IMR-90 (cell line): ENCODE measurements around the gene SRPK2. TPM values are rescaled to one million over a fixed set of nuclear protein-coding genes. Genes with fewer than 3 reads are reported as not detected.

ENCODE experiments used
- ATAC-seq: fragments of 200-7000 bp; cut with Tn5 transposase; 2 replicates; pipeline ENCODE4 v1.9.1; 2020; ENCODE audit warnings: low read depth, mild to moderate bottlenecking, moderate library complexity
- BruUV-seq: library from RNA; stranded (reverse); fragments of 400-500 nt; replicated peaks from 2 replicates; lab custom pipeline; 2021; lab: Mats Ljungman, UMichigan
- CTCF ChIA-PET: fragments of 300-600 bp; formaldehyde crosslinking; extraction: SDS; loops from one replicate; lab custom pipeline; 2021; ENCODE audit warnings: antibody characterized with exemption; lab: Yijun Ruan, JAX
- POLR2A ChIA-PET: fragments of 300-600 bp; sonication (Branson Sonifier 250); formaldehyde crosslinking; loops from one replicate; lab custom pipeline; 2022; ENCODE audit warnings: antibody characterized with exemption; ENCODE audit not compliant: unreplicated experiment; lab: Charles Lee
- DNase-seq: peaks from one replicate; pipeline ENCODE4 v3.0.0; 2013
- H2AFZ ChIP-seq: replicated peaks from 2 replicates; pipeline ENCODE3; 2013; ENCODE audit warnings: low read length, mild to moderate bottlenecking; ENCODE audit not compliant: poor library complexity
- H2AK5ac ChIP-seq: 2 replicates; pipeline ENCODE4 v1.6.1; 2013; ENCODE audit warnings: low read depth, low read length, inconsistent platforms
- H2AK9ac ChIP-seq: replicated peaks from 2 replicates; pipeline ENCODE3; 2013; ENCODE audit warnings: mild to moderate bottlenecking, low read depth, low read length, moderate library complexity; ENCODE audit not compliant: poor library complexity
- H2BK120ac ChIP-seq: 2 replicates; pipeline ENCODE4 v1.6.1; 2013; ENCODE audit warnings: low read depth, low read length, inconsistent platforms
- H2BK15ac ChIP-seq: 3 replicates; pipeline ENCODE4 v1.6.1; 2013; ENCODE audit warnings: low read depth, low read length, inconsistent platforms
- H2BK20ac ChIP-seq: 2 replicates; pipeline ENCODE4 v1.6.1; 2013; ENCODE audit warnings: low read depth, mild to moderate bottlenecking, inconsistent platforms, low read length, moderate library complexity
- H2BK5ac ChIP-seq: 2 replicates; pipeline ENCODE4 v1.6.1; 2013; ENCODE audit warnings: mild to moderate bottlenecking, low read depth, low read length, inconsistent platforms; ENCODE audit not compliant: poor library complexity, severe bottlenecking
- H3K14ac ChIP-seq: replicated peaks from 2 replicates; pipeline ENCODE4 v1.6.1; 2013; ENCODE audit warnings: low read depth, low read length, inconsistent platforms
- H3K18ac ChIP-seq: 2 replicates; pipeline ENCODE4 v1.6.1; 2013; ENCODE audit warnings: low read depth, low read length, control low read depth
- H3K23ac ChIP-seq: 2 replicates; pipeline ENCODE4 v1.6.1; 2013; ENCODE audit warnings: low read depth, low read length, inconsistent platforms
- H3K27ac ChIP-seq: 2 replicates; pipeline ENCODE4 v1.5.1; 2013; ENCODE audit warnings: mild to moderate bottlenecking, control low read depth, low read length; ENCODE audit not compliant: insufficient read depth
- H3K27me3 ChIP-seq: 2 replicates; pipeline ENCODE4 v1.6.1; 2013; ENCODE audit warnings: low read length; ENCODE audit not compliant: control insufficient read depth, insufficient read depth
- H3K36me3 ChIP-seq: 2 replicates; pipeline ENCODE4 v1.6.1; 2013; ENCODE audit warnings: low read length, mixed read lengths; ENCODE audit not compliant: control insufficient read depth, insufficient read depth
- H3K4ac ChIP-seq: 2 replicates; pipeline ENCODE4 v1.6.1; 2013; ENCODE audit warnings: low read depth, low read length, inconsistent platforms
- H3K4me1 ChIP-seq: 2 replicates; pipeline ENCODE4 v1.6.1; 2013; ENCODE audit warnings: low read length, mixed read lengths; ENCODE audit not compliant: control insufficient read depth, insufficient read depth
- H3K4me2 ChIP-seq: 2 replicates; pipeline ENCODE4 v1.6.1; 2013; ENCODE audit warnings: low read depth, mild to moderate bottlenecking, control low read depth, low read length, moderate library complexity
- H3K4me3 ChIP-seq: 2 replicates; pipeline ENCODE4 v1.5.1; 2013; ENCODE audit warnings: low read depth, mild to moderate bottlenecking, control low read depth, low read length, moderate library complexity; ENCODE audit not compliant: insufficient read depth
- H3K56ac ChIP-seq: 2 replicates; pipeline ENCODE4 v1.6.1; 2013; ENCODE audit warnings: low read length, inconsistent platforms; ENCODE audit not compliant: insufficient read depth; ENCODE audit errors: extremely low read depth
- H3K79me1 ChIP-seq, 2 experiments: 2 replicates each; pipeline ENCODE4 v1.6.1; 2013; ENCODE audit warnings: low read length in 2 of 2, inconsistent platforms in 1 of 2, low read depth in 1 of 2
- H3K9ac ChIP-seq: 2 replicates; pipeline ENCODE4 v1.6.1; 2013; ENCODE audit warnings: low read depth, low read length, control low read depth
- H3K9me1 ChIP-seq: 2 replicates; pipeline ENCODE4 v1.6.1; 2013; ENCODE audit warnings: low read length, inconsistent platforms; ENCODE audit not compliant: insufficient read depth
- H3K9me3 ChIP-seq: 2 replicates; pipeline ENCODE4 v1.6.1; 2013; ENCODE audit warnings: low read length; ENCODE audit not compliant: control insufficient read depth, insufficient read depth
- H4K20me1 ChIP-seq: 2 replicates; pipeline ENCODE4 v1.6.1; 2013; ENCODE audit warnings: low read length, inconsistent platforms; ENCODE audit not compliant: insufficient read depth
- H4K5ac ChIP-seq: 2 replicates; pipeline ENCODE4 v1.6.1; 2013; ENCODE audit warnings: mild to moderate bottlenecking, low read depth, low read length, control low read depth
- H4K8ac ChIP-seq, 2 experiments: 2 replicates each; pipeline ENCODE4 v1.6.1; 2013; ENCODE audit warnings: low read depth in 2 of 2, low read length in 2 of 2, control low read depth in 1 of 2, inconsistent platforms in 1 of 2
- H4K91ac ChIP-seq: 2 replicates; pipeline ENCODE4 v1.6.1; 2013; ENCODE audit warnings: low read depth, low read length, inconsistent platforms; ENCODE audit not compliant: insufficient read depth
- BHLHE40 ChIP-seq: fragments of 150-350 bp; IDR thresholded peaks from 2 replicates; pipeline ENCODE4 v1.6.1; 2016; ENCODE audit warnings: mild to moderate bottlenecking, low read depth, low read length
- CEBPB ChIP-seq: IDR thresholded peaks from 2 replicates; pipeline ENCODE4 v1.6.1; 2012; ENCODE audit warnings: low read depth, low read length, improper control_type of control experiment
- CHD1 ChIP-seq: IDR thresholded peaks from 2 replicates; pipeline ENCODE4 v1.6.1; 2012; ENCODE audit warnings: low read depth, low read length, improper control_type of control experiment
- CTCF ChIP-seq: conservative IDR thresholded peaks from 2 replicates; pipeline ENCODE4 v1.5.1; 2012; ENCODE audit warnings: mild to moderate bottlenecking, low read depth, low read length, improper control_type of control experiment
- ELK1 ChIP-seq: fragments of 150-350 bp; IDR thresholded peaks from 2 replicates; pipeline ENCODE4 v1.6.1; 2016; ENCODE audit warnings: low read depth, mild to moderate bottlenecking, low read length, moderate library complexity, borderline replicate concordance
- FOS ChIP-seq: fragments of 150-350 bp; IDR thresholded peaks from 2 replicates; pipeline ENCODE4 v1.6.1; 2016; ENCODE audit warnings: low read depth, low read length
- MAFK ChIP-seq: IDR thresholded peaks from 2 replicates; pipeline ENCODE4 v1.6.1; 2012; ENCODE audit warnings: low read depth, low read length, improper control_type of control experiment
- MAZ ChIP-seq: IDR thresholded peaks from 2 replicates; pipeline ENCODE4 v1.6.1; 2012; ENCODE audit warnings: low read depth, mild to moderate bottlenecking, low read length, improper control_type of control experiment, moderate library complexity, borderline replicate concordance
- MXI1 ChIP-seq: IDR thresholded peaks from 2 replicates; pipeline ENCODE4 v1.6.1; 2012; ENCODE audit warnings: low read depth, mild to moderate bottlenecking, low read length, moderate library complexity, borderline replicate concordance
- NFE2L2 ChIP-seq: fragments of 150-350 bp; IDR thresholded peaks from 2 replicates; pipeline ENCODE4 v1.6.1; 2016; ENCODE audit warnings: low read depth, mild to moderate bottlenecking, low read length
- POLR2A ChIP-seq: IDR thresholded peaks from 2 replicates; pipeline ENCODE4 v1.6.1; 2012; ENCODE audit warnings: mild to moderate bottlenecking, low read depth, low read length
- RAD21 ChIP-seq: IDR thresholded peaks from 2 replicates; pipeline ENCODE4 v1.6.1; 2012; ENCODE audit warnings: low read length, improper control_type of control experiment
- RCOR1 ChIP-seq: IDR thresholded peaks from 2 replicates; pipeline ENCODE4 v1.6.1; 2012; ENCODE audit warnings: mild to moderate bottlenecking, low read length, improper control_type of control experiment; ENCODE audit not compliant: insufficient replicate concordance
- RFX5 ChIP-seq: IDR thresholded peaks from 2 replicates; pipeline ENCODE4 v1.8.0; 2012; ENCODE audit warnings: low read depth, mild to moderate bottlenecking, low read length, moderate library complexity
- SMC3 ChIP-seq: fragments of 150-350 bp; IDR thresholded peaks from 2 replicates; pipeline ENCODE4 v1.6.1; 2016; ENCODE audit warnings: low read depth, mild to moderate bottlenecking, antibody characterized with exemption, low read length, moderate library complexity
- USF2 ChIP-seq: fragments of 150-350 bp; IDR thresholded peaks from 2 replicates; pipeline ENCODE4 v1.6.1; 2017; ENCODE audit warnings: mild to moderate bottlenecking, antibody characterized with exemption, low read length, low read depth
- WGBS, 2 experiments: methylation state at CpG; one replicate each; pipeline versions ENCODE4 v1.1.5 to v1.1.7; 2013; ENCODE audit warnings: missing lambda C conversion rate in 2 of 2; ENCODE audit not compliant: insufficient read length in 1 of 2; ENCODE audit errors: extremely low coverage in 2 of 2; 5-methylcytosine and 5-hydroxymethylcytosine counted together
- dilution Hi-C: fragments of 300-500 bp; cut with HindIII; formaldehyde crosslinking; loops from one replicate; pipeline ENCODE4 v1.14.3; 2018; ENCODE audit warnings: low sequenced_read_pairs; ENCODE audit not compliant: unreplicated experiment
- in situ Hi-C: fragments of 300-500 bp; cut with MboI; formaldehyde crosslinking; loops from 3 replicates; pipeline ENCODE4 v1.14.3; 2019; ENCODE audit warnings: low sequenced_read_pairs, inconsistent platforms, mixed read lengths
- intact Hi-C: fragments of 100-400 bp; cut with micrococcal nuclease; formaldehyde crosslinking; loops from 2 replicates; pipeline ENCODE4 v1.10.0; 2022
- polyA plus RNA-seq, 3 experiments: library from polyadenylated mRNA; depleted of rRNA; stranded (reverse); fragments of >200 nt; gene quantifications; 2 replicates each; pipeline ENCODE4 v1.2.3, GENCODE V29; 2012; ENCODE audit warnings: low replicate concordance in 1 of 3
- total RNA-seq: library from RNA; depleted of rRNA; stranded (reverse); fragments of >200 nt; gene quantifications from 2 replicates; pipeline ENCODE4 v1.2.3, GENCODE V29; 2012

Gene SRPK2
- total and polyA plus RNA-seq, 2 of the 4 experiments (the other 2 are of a cell fraction) = 13.2 to 33.0 TPM

GRCh38 chr7:105297309-105297708 lies 91.4 kb downstream of the SRPK2 start:
- H3K4ac ChIP-seq = no peak overlapping the region
- H3K79me1 ChIP-seq = peaks cover 30 to 53% of the 10 kb centered on the region in 2 experiments
- H3K27ac ChIP-seq = no peak overlapping the region
- peaks cover 5% of the 10 kb centered on the region; the same call in 1 of the 2 replicates for H3K9me1 ChIP-seq
- no peak overlapping the region for H2AK5ac ChIP-seq
- no peak overlapping the region for H2AFZ ChIP-seq
- H3K56ac ChIP-seq = no peak overlapping the region
- no peaks in the 10 kb centered on the region for H3K4me1 ChIP-seq
- H2BK120ac ChIP-seq = no peak overlapping the region
- no peak overlapping the region for H2BK20ac ChIP-seq
- H4K8ac ChIP-seq = no peak overlapping the region
- H2BK5ac ChIP-seq = no peak overlapping the region
- H4K5ac ChIP-seq = no peak overlapping the region
- H3K9ac ChIP-seq = no peak overlapping the region
- no peak overlapping the region for H3K18ac ChIP-seq
- DNase-seq (no peak), ATAC-seq (no peak)
- no peak overlapping the region for H3K4me2 ChIP-seq
- H2AK9ac ChIP-seq = no peak overlapping the region
- H4K91ac ChIP-seq = no peak overlapping the region
- intact Hi-C loops (no loop called here), in situ Hi-C loops (no loop called here), dilution Hi-C loops (no loop called here)
- WGBS, 2 experiments = no CpG with 5 or more reads among the region's 5 CpGs
- POLR2A ChIA-PET = no interaction called here
- no peak overlapping the region for H3K4me3 ChIP-seq
- no peaks in the 10 kb centered on the region for H3K27me3 ChIP-seq
- no peaks in the 10 kb centered on the region for H3K36me3 ChIP-seq
- TF ChIP-seq ELK1 = no peak
- TF ChIP-seq RFX5 = no peak
- no peak for TF ChIP-seq SMC3
- no peak for TF ChIP-seq MAZ
- TF ChIP-seq BHLHE40 = no peak
- no peak for TF ChIP-seq RAD21
- no peak for TF ChIP-seq USF2
- TF ChIP-seq CTCF = no peak
- TF ChIP-seq RCOR1 = no peak
- no peak for TF ChIP-seq MAFK
- TF ChIP-seq MXI1 = no peak
- TF ChIP-seq CHD1 = no peak
- no peak for TF ChIP-seq CEBPB
- no peak for TF ChIP-seq FOS
- TF ChIP-seq POLR2A = no peak
- TF ChIP-seq NFE2L2 = no peak
- CTCF ChIA-PET = interaction anchor here (0.6 to 1.6 kb wide), 2 partner anchors 12 to 298 kb away, joined by 3 to 5 read pairs; no protein-coding TSS in a partner anchor
- H3K14ac ChIP-seq = no peak overlapping the region
- no peaks in the 10 kb centered on the region for H3K9me3 ChIP-seq
- no peak overlapping the region for H3K23ac ChIP-seq
- H2BK15ac ChIP-seq = no peak overlapping the region
- BruUV-seq = no TSS peak
- H4K20me1 ChIP-seq = peaks cover 21% of the 10 kb centered on the region
